Parathyroid adenoma (tissue), 2 donors: ENCODE results near the gene HELZ.

ENCODE experiments used
- H2AFZ ChIP-seq: fragments of 300-600 bp; sonication (generic); one replicate; pipeline ENCODE4 v1.7.0; 2017; ENCODE audit warnings: antibody characterized with exemption, mild to moderate bottlenecking
- H3K27ac ChIP-seq: fragments of 300-600 bp; sonication (generic); one replicate; pipeline ENCODE4 v1.7.0; 2017
- H3K27me3 ChIP-seq: fragments of 300-600 bp; sonication (generic); one replicate; pipeline ENCODE4 v1.7.0; 2017; ENCODE audit warnings: low read length; ENCODE audit not compliant: control insufficient read depth, insufficient read depth
- H3K36me3 ChIP-seq: fragments of 300-600 bp; sonication (generic); one replicate; pipeline ENCODE4 v1.7.0; 2017; ENCODE audit warnings: low read length; ENCODE audit not compliant: control insufficient read depth, insufficient read depth
- H3K4me1 ChIP-seq: fragments of 300-600 bp; sonication (generic); one replicate; pipeline ENCODE4 v1.7.0; 2017; ENCODE audit warnings: control low read depth
- H3K4me2 ChIP-seq: fragments of 300-600 bp; sonication (generic); one replicate; pipeline ENCODE4 v1.7.0; 2017; ENCODE audit warnings: low read length
- H3K4me3 ChIP-seq: fragments of 300-600 bp; sonication (generic); one replicate; pipeline ENCODE4 v1.7.0; 2017; ENCODE audit warnings: low read depth, low read length
- H3K79me2 ChIP-seq: fragments of 300-600 bp; sonication (generic); one replicate; pipeline ENCODE4 v1.7.0; 2017; ENCODE audit warnings: control low read depth
- H3K9ac ChIP-seq: fragments of 300-600 bp; sonication (generic); one replicate; pipeline ENCODE4 v1.7.0; 2017; ENCODE audit warnings: mild to moderate bottlenecking
- H3K9me3 ChIP-seq: fragments of 300-600 bp; sonication (generic); one replicate; pipeline ENCODE4 v1.7.0; 2017; ENCODE audit warnings: low read length; ENCODE audit not compliant: control insufficient read depth
- CTCF ChIP-seq: fragments of 300-600 bp; sonication (generic); IDR thresholded peaks from one replicate; pipeline ENCODE4 v1.7.0; 2017; ENCODE audit warnings: antibody characterized with exemption, mild to moderate bottlenecking
- donor health status: primary hyperparathyroidism.

HELZ gene

GRCh38 chr17:67085406-67085805 lies 159.6 kb downstream of the HELZ start:
- no peaks in the 10 kb centered on the region for H3K9me3 ChIP-seq
- no peaks in the 10 kb centered on the region for H3K27me3 ChIP-seq
- no peak overlapping the region for H3K27ac ChIP-seq
- H3K36me3 ChIP-seq = no peaks in the 10 kb centered on the region
- no peak overlapping the region for H3K9ac ChIP-seq
- TF ChIP-seq CTCF = no peak
- no peak overlapping the region for H3K4me2 ChIP-seq
- no peaks in the 10 kb centered on the region for H3K4me1 ChIP-seq
- H3K79me2 ChIP-seq = peaks cover 9% of the 10 kb centered on the region
- H3K4me3 ChIP-seq = no peak overlapping the region
- no peak overlapping the region for H2AFZ ChIP-seq

GRCh38 chr17:67082107-67082506 lies 162.9 kb downstream of the HELZ start:
- H3K4me3 ChIP-seq = no peak overlapping the region
- no peaks in the 10 kb centered on the region for H3K4me1 ChIP-seq
- no peaks in the 10 kb centered on the region for H3K27me3 ChIP-seq
- no peak overlapping the region for H2AFZ ChIP-seq
- TF ChIP-seq CTCF = no peak
- H3K9me3 ChIP-seq = no peaks in the 10 kb centered on the region
- H3K36me3 ChIP-seq = no peaks in the 10 kb centered on the region
- no peak overlapping the region for H3K9ac ChIP-seq
- H3K27ac ChIP-seq = no peak overlapping the region
- peaks cover 3% of the 10 kb centered on the region for H3K79me2 ChIP-seq
- no peak overlapping the region for H3K4me2 ChIP-seq

- Histone ChIP-seq H3K27me3 (no peaks in the 10 kb centered on the region), H3K9me3 (no peaks in the 10 kb centered on the region), H3K4me1 (no peaks in the 10 kb centered on the region), H3K36me3 (no peaks in the 10 kb centered on the region), H3K27ac (no peak overlapping the region), H3K79me2 (peaks cover 3% of the 10 kb centered on the region), H3K4me3 (no peak overlapping the region), H3K9ac (no peak overlapping the region), H2AFZ (no peak overlapping the region), H3K4me2 (no peak overlapping the region)
- TF ChIP-seq CTCF = no peak
Observed at GRCh38 chr17:67080804-67081203, 164.2 kb downstream of the HELZ start.

- Histone ChIP-seq H3K9me3 (no peaks in the 10 kb centered on the region), H3K4me3 (no peak overlapping the region), H2AFZ (no peak overlapping the region), H3K4me1 (no peaks in the 10 kb centered on the region), H3K27me3 (no peaks in the 10 kb centered on the region), H3K79me2 (no peaks in the 10 kb centered on the region), H3K4me2 (no peak overlapping the region), H3K9ac (no peak overlapping the region), H3K27ac (no peak overlapping the region), H3K36me3 (no peaks in the 10 kb centered on the region)
- TF ChIP-seq CTCF = no peak
Observed at GRCh38 chr17:67079491-67079890, 165.5 kb downstream of the HELZ start.

- Histone ChIP-seq H3K27me3 (no peaks in the 10 kb centered on the region), H3K4me1 (no peaks in the 10 kb centered on the region), H3K36me3 (no peaks in the 10 kb centered on the region), H3K79me2 (no peaks in the 10 kb centered on the region), H3K9me3 (no peaks in the 10 kb centered on the region), H3K27ac (no peak overlapping the region), H2AFZ (no peak overlapping the region), H3K4me3 (no peak overlapping the region), H3K9ac (no peak overlapping the region), H3K4me2 (no peak overlapping the region)
- no peak for TF ChIP-seq CTCF
Observed at GRCh38 chr17:67078292-67078691, 166.7 kb downstream of the HELZ start.
